GM18517 (cell line): ENCODE results near the gene KCNA10.

Experiments used
- ATAC-seq: cut with Tn5 transposase; IDR thresholded peaks from one replicate; pipeline ENCODE4 v1.9.1; 2021; ENCODE audit warnings: mild to moderate bottlenecking, moderate library complexity; ENCODE audit not compliant: unreplicated experiment

Gene KCNA10

DNA sequence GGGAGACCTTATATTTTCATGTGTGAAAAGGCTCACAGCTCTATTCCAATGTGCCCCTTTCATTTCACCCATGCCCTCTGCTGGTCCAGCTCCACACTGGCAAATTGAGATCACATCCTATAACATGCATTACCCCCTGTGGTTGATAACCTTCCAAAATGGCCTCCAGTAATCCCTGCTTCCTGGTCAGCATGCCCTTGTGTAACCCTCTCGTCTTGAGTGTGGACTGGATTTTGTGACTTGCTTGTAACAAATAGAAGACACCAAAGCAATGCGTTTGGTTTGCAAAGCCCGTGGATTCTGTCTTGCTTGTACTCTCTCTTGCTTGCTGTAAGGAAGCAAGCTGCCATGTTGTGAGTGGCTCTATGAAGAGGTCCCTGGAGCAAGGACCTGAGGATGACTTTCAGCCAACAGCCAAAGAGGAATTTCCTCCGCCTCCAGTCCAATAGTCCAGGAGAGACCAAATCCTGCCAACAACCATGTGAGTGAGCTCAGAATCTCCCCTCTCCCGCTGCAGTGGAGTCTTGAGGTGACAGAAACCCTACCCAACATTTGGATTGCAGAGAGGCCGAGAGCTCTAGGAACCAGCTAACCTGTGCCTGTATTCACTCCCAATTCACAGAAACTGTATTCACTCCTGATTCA is 17.4 kb downstream of the KCNA10 start:
- ATAC-seq, result no peak

DNA sequence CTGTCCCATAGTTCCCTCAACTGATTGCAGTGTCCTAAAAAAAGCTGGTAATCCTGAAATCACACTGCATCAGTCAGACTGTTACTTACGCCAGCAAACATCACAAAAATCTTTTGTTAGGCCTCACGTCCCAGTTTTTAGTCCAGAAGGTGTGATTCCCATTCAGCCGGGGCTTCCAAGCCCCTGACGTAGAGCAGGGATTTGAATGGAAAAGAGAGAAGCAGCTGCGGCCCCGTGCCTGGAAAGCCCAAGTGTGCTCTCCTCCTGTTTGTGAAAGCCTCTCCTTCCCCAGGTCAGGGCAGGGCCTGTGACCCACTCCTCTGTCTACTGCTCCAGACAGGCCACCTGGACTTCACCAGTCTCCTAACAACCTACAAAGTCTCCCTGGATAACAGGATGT is 20.7 kb downstream of the KCNA10 start:
- ATAC-seq, result no peak

DNA sequence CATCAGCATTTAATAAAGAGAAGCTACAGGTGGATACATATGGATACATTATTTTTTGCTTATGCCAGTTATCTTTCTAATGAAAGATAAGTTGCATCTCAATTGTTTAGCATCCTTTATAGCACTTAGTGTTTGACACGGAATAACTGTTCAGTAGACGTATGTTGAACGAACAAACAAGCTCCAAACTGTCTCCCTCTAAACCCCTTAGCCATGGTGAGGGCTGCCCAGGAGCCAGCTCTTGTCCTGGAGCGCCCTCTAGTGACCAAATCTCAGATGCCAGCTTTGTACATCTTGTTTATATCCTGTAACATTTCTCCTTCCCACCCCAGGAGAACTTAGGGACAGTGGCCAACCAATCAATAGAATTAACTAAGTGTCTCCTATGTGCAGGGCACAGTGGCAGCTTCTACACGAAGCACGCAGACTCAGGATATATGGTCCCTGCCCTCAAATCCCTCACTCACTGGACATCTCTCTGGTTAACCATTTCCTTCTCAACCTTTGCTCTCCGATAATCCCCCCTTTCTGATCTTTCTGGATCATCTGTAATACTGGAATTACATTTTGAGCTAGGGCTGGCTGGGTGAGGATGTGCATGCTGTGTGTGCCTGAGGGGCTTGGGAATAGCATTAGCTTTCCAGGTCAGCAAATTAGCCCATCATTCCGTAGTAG is 22.9 kb downstream of the KCNA10 start:
- no peak for ATAC-seq

DNA sequence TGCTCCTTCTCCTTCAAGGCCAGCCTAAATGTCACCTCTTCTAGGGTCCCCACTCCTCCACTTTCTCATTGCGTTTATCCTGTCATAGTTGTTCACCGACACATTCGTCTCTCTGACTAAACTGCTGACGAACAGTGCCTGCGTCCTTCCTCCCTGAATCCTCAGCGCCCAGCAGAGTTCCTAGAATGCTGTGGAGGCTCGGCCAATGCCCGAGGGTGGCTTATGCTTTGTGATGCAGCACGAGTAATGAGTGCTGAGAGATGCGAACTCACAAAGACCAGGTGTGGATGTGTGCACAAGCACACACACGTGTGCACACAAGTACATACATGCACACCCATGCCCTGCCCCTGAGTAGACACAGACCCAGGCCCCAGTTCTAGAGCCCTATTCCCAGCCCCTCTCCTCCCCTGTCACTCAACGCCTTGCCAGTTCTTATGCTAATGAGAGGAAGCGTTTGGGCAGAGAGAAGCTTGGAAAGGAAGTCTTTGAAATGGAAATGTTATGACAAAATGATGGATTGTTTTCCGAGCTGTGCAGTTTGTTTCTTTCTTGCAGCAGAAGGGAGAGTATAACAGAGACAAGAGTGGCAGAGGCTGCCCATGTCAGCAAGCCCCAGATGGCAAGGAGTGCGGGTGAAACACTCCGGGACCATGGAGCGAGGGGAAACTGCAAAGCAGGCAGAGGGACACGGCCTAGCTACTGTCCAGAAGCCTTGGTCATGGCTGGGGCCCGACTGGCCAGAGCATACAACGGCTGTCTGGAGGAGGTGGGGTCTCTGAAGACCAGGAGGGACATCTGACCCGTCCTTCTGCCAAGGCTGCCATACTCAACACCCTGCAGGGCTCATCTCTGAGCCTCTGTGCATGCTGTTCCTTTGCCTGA is 24.2 kb downstream of the KCNA10 start:
- no peak for ATAC-seq

DNA sequence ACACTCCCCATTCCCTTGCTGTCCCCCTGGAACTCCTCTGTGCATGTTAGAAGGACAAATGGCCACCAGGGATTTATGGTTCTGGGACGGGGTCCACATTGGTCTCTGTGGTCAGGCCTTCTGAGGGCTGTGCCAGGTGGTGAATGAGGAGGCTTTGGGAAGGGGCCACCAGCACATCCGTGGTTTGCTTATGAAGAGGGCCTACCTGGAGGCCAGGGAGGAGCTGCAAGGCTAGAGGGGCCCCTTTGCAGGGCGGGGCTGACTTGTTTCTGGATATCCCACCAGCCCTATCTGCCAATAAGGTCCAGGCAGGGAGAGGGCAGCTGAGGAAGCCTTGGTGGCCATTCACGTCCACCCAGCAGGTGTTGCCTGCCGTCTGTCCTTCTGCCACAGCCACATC is 24.9 kb downstream of the KCNA10 start:
- no peak for ATAC-seq

DNA sequence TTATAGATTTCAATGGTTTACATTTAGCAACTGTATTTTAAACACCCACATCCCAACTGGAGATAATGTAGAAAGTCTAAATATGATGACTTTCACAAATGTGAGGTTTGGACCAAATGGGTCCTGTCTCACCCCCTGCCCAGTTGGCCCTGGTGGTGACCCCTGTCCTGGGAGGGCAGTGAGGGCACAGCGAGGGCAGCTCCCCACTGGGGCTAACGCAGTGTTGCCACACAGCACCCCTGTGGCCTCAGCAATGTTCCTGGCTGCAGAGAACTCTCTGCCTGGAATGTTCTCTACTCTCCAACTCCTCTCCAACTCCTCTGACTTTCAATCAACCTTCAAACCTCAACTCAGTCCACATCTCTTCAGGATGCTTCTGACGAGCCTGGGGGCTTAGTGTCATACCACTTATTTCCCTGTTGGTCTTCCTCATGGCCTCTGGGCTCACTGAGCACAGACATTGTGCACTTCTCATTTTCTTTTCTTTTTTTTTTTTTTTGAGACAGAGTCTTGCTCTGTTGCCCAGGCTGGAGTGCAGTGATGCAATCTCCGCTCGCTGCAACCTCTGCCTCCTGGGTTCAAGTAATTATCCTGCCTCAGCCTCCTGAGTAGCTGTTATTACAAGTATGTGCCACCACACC is 25.8 kb downstream of the KCNA10 start:
- no peak for ATAC-seq

DNA sequence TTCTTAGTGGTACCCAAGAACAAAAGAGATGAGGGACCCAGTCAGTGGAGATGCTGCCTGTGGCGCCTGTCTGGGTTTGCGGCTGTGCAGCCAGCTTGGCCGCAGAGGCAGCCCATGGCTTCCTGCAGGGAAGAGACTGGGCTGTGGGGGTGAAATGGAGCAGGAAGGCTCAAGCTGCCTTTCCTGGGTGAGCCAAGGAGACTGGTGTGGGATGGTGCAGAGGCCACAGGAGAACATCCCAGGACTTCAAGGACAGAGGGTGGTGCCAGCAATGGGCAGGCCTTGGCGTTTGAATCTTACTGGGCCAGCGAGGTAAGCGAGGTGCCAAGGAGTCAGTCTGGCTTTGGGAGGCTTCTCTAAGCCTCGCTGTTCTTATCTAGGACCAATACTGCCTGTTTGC is 26.4 kb downstream of the KCNA10 start:
- ATAC-seq, result no peak

DNA sequence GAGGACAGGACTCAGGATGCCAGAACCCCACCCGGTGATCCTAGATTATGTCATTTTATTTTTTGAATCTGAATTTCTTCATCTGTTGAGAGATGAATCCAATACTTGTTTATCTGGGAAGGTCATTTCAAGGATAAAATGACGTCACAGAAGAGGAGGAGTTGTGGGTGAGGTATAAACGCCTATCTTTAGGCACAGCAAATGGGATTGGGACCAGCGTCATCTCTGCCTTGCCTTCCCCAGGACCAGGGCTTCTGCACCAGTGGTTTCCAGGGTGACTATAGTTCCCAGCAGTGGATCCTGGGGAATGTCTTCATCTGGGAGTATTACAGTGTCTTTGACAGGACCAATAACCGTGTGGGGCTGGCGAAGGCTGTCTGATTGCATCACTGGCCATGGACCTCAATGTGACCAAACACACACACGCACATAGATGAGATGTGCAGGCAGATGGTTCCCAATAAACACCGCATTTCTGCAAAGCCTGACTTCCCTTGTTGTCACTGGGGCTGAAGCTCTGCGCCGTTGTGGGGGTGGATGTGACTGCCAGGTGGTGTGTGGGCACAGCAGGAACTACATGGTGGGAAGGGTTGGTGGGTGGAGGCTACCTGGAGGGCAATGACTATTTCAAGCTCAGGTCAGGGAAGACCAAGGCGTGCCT is 28.1 kb downstream of the KCNA10 start:
- ATAC-seq, result no peak

DNA sequence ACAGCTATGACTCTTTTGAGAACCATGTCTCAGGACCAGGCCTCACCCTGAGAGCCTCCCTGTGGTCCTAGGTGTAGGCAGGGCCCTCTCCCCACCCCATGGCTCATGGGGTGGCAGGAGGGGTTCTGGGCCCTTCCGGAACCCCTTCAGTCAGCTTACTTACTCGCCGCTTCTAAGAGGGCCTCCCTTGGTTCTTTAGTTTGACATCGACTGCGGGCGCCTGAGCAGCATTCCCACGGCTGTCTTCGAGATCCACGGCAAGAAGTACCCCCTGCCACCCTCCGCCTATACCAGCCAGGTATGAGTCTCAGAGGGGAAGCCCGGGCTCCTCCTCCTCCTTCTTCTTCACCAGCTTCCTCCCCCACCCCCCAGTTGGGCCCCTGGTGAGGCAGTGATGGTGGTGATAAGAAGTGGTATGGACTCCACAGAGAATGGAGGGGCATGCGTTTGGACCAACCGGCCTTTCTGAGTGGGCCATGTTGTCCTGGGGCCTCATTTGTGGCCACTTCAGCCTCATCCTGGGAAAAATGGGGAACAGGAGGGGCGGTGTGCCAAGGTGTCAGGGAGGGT is 28.9 kb downstream of the KCNA10 start:
- ATAC-seq, result no peak

DNA sequence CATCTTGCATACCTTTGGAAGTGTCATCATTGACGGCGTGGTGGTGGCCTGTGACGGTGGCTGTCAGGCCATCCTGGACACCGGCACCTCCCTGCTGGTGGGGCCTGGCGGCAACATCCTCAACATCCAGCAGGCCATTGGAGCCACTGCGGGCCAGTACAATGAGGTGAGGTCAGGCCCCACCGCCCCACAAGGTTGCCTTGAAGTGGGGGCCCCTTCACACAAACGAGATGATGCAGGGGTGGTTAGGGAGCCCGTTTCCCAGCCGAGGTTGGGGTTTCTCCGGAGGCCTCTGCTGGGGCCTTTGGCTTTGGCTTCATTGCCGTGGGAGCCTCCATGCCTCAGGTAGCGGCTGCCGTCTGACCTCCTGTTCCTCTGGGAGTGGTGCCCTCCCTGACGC is 29.6 kb downstream of the KCNA10 start:
- no peak for ATAC-seq

DNA sequence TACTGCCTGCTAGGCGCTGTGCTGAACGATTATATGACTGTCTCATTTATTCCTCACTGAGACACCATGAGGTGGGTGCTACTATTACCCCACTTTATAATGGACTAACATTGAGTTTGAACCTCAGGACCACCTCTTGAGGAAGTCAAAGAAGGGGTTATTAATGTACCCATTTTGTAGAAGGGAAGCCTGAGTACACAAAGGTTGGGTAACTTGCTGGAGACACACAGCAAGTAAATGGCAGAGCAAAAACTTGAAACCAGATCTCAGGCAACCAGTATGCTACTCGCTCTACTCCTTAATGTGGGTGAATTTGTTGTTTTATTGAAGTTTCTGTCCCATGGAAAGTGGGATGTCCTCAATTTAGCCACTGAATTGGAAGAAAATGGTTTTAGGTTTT is 30.1 kb downstream of the KCNA10 start:
- no peak for ATAC-seq

DNA sequence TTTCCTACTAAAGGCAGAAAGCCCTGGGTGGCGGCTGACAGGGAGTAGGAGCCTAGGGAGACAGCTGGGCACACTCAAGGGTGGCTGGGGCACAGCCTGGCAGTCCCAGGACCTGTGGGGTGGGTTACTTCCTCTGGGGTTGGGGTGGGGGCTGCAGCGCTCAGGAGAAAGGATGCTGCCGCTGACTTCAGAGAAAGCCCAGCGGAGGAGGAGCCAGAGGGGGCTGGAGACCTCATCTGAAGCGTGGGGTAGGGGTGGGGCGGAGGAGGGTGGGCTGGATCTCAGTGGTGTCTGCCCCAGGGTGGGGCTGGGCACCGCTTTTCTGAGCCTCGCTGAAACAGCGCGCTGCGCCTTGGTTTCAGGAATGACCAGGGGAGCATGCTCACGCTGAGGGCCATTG is 30.8 kb downstream of the KCNA10 start:
- ATAC-seq, result no peak

DNA sequence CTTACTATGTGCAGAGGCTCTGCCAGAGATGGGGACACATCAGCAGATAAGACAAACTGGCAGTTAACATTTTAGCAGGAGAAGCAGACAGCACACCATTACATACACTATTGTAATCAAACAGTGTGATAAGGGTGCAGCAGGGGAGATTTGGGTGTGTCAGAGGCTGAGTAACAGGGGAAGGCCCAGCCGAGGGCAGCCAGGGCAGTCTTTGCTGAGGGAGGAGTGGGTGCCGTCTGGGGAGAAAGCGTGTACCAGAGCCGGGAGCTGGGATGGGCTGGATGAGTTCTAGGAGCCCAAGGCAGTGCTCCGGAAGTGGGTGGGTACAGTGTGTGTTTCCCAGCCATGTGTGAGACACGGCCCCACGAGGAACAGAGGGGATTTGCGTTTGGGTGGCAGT is 31.2 kb downstream of the KCNA10 start:
- ATAC-seq, result no peak

DNA sequence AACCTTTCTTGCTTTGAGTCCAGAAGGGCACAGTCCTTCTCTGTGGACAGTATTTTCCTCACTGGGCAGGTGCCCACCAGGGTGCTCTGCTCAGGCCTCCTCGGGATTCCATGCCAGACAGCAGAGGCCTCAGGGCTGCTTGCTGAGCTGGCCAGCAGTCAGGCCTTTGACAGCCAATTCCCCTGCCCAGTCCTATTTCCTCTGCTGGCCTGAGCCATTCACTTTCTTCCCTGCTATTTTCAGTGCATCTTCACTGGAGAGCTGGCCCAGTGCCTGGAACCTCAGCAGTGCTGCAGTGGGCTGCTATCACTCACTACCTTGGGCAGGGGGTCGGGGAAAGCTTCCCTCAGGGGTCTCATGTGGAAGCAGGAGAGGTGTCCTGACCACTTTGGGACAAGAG is 33.2 kb downstream of the KCNA10 start:
- ATAC-seq, result no peak

DNA sequence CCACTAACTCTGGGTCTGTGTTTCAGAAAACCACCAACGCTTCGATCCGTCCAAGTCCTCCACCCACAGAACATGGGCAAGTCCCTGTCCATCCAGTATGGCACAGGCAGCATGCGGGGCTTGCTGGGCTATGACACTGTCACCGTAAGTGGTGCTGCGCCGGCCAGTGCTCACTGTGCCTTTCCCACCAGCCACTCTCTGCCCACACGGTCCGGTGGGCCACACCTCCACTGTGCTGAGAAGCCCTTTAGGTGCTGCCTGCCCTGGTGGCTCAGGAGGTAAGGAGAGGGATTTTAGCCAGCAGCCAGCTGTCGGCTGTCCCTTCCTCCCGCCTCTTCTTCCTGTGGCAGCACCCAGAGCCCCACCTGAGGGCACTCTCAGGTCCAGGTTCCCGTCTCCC is 34.2 kb downstream of the KCNA10 start:
- no peak for ATAC-seq

DNA sequence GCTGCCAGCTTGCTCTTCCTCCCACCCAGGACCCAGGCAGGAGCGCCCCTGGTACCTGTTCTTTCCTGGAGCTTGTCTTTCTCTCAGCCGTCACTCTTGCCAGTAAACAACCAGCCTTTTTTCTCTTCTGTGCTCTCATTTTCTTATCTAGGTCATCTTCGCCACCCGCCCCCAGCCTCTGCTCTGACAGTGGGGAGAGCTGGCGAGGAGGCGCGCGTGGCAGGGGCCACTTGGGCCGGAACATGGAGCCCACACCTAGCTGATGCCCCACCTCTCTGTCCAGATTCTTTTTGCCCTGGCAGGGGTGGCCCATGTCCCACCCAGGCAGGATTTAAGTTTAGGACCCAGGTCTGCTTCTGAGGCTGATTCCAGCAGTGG is 35.7 kb downstream of the KCNA10 start:
- ATAC-seq, result no peak

DNA sequence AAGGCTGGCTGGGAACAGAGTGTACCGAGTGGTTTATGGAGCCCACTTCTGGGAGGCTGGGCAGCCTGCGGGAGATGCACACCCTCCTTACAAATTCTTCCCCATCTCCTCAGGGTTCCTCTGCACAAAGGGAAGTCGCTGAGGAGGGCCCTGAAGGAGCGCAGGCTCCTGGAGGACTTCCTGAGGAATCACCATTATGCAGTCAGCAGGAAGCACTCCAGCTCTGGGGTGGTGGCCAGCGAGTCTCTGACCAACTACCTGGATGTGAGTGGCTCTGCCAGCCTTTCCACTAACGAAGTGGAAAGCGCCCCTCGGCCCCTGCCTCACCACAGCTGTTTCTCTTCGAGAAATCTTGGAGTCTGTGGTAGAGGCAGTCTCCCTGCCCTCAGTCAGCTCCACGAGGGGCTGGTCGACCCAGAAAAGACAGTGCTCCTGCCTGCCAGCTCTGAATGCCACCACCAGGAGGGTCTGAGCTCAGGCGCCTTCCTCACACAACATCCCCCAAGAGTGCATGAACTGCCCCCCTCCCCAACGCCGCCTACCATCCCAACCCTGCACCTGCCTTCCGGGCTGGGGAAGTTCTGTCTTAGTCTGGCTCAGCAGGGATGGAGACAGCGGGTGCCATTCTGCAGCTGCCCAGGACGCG is 36.2 kb downstream of the KCNA10 start:
- no peak for ATAC-seq

DNA sequence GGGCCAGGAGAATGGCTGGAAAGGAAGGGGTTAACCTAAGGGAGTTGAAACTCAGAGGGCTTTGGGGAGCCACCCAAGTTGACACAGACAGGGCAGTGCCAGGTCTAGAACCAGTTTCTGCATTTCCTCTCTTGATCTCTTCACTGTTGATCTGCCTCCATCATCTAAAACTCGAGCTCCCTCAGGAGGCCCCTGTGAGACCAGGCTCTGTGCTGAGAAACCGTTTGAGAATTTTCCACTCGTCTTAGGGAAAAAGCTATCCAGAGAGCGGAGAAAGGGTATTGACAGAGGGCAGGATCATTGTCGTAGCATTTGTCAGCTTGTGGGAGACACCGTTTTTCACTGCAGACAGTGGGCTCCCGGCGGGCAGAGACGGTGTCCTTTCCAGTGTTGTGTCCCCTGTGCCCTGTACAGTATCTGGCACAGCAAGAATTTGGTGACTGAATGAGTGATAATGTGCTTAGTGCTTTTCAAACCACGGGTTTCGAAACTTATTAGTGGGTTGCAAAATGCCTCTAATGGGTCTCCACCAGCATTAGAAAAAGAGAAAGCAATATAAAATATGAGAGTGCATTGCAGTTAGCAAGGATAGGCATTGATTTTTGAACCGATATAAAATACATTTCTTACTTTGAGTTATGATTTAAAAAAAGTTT is 36.9 kb downstream of the KCNA10 start:
- ATAC-seq, result no peak

DNA sequence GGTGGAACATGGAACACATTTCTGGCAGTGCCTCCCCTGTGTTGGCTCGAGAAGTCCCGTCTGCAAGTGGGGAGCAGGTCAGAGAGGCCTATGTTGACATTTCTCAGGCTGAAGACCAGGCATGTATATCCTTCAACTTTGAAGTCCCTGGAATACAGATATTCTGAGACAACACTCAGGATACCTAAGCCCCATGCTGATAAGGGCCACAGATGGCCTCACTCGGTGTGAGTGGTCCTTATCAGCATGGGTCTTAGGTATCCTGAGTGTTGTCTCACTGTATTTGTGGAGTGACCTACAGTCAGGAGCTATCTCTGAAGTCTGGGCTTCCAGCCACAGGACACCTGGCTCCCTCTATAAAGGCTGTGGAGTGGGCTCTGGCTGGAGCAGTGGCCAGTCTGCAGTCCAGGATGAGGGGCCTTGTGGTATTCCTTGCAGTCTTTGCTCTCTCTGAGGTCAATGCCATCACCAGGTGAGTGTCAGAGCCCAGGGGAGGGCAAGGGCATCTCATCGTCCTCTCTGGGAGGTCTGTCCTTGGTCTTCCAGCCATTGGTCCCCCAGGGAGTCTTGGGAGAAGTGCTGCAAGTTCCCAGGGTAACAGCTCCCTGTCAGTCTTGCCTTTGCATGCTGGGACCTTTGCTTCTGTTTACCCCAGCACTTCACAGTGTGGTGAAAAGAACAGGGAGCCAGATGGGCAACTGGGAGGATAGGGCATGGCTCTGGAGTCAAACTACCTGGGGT is 38.4 kb downstream of the KCNA10 start:
- ATAC-seq, result no peak
